G401 (cell line): ENCODE data around the gene RAP2C. TPM values are rescaled to one million over a fixed set of nuclear protein-coding genes. Genes with fewer than 3 reads are reported as not detected.
"Not testable (repeated sequence)": the region's sequence is repeated elsewhere in the genome, so short reads cannot be mapped to it uniquely, and the experiment has no call there.

Experiments
- DNase-seq: peaks from one replicate; pipeline ENCODE4 v3.0.0-alpha.2; 2015; ENCODE audit warnings: low spot score
- in situ Hi-C: cut with HindIII; loops from 2 replicates; pipeline ENCODE4 v1.10.0; 2016; ENCODE audit warnings: low sequenced_read_pairs, mixed read lengths
- total RNA-seq: library from RNA; depleted of rRNA; stranded (reverse); fragments of >200 nt; shearing (Covaris generic); gene quantifications from 2 replicates; pipeline ENCODE4 v1.2.3, GENCODE V29; 2014

Gene RAP2C
- total RNA-seq, 1 experiment from 2014 or later: 22.6 TPM

GRCh38 chrX:132206259-132206658 is 13.0 kb downstream of the RAP2C start:
- in situ Hi-C loops: no loop called here
- no peak for DNase-seq

GRCh38 chrX:132204629-132205028 is 14.6 kb downstream of the RAP2C start:
- in situ Hi-C loops: no loop called here

GRCh38 chrX:132200976-132201375 is 18.3 kb downstream of the RAP2C start:
- in situ Hi-C loops: no loop called here
- DNase-seq: no peak

More at GRCh38 chrX:132204629-132205028, 14.6 kb downstream of the RAP2C start:
- no peak for DNase-seq

GRCh38 chrX:132199941-132200340 is 19.3 kb downstream of the RAP2C start:
- in situ Hi-C loops: no loop called here

GRCh38 chrX:132193872-132194574 is 25.2 kb downstream of the RAP2C start:
- no peak for DNase-seq
- in situ Hi-C loops: no loop called here

More at GRCh38 chrX:132199941-132200340, 19.3 kb downstream of the RAP2C start:
- DNase-seq: no peak

- no peak for DNase-seq
- in situ Hi-C loops: no loop called here
These were observed 27.3 kb downstream of the RAP2C start for GRCh38 chrX:132191938-132192337.

GRCh38 chrX:132188175-132188574 is 31.1 kb downstream of the RAP2C start:
- in situ Hi-C loops: no loop called here
- no peak for DNase-seq

- no peak for DNase-seq
- in situ Hi-C loops: no loop called here
These were observed 31.8 kb downstream of the RAP2C start for GRCh38 chrX:132187451-132187850.

GRCh38 chrX:132184871-132185270 is 34.4 kb downstream of the RAP2C start:
- in situ Hi-C loops: no loop called here
- no peak for DNase-seq

GRCh38 chrX:132181364-132181763 is 37.9 kb downstream of the RAP2C start:
- in situ Hi-C loops: no loop called here
- no peak for DNase-seq

- in situ Hi-C loops: no loop called here
- DNase-seq: no peak
These were observed 38.3 kb downstream of the RAP2C start for GRCh38 chrX:132180929-132181328.

GRCh38 chrX:132173647-132174046 is 45.6 kb downstream of the RAP2C start:
- in situ Hi-C loops: no loop called here
- no peak for DNase-seq

- in situ Hi-C loops: no loop called here
- no peak for DNase-seq
These were observed 47.4 kb downstream of the RAP2C start for GRCh38 chrX:132171881-132172280.

GRCh38 chrX:132171478-132171877 is 47.8 kb downstream of the RAP2C start:
- no peak for DNase-seq
- in situ Hi-C loops: no loop called here

- DNase-seq: no peak
- in situ Hi-C loops: no loop called here
These were observed 49.7 kb downstream of the RAP2C start for GRCh38 chrX:132169554-132169953.

- DNase-seq: no peak
These were observed 53.6 kb downstream of the RAP2C start for GRCh38 chrX:132165651-132166050.

GRCh38 chrX:132165005-132165404 is 54.2 kb downstream of the RAP2C start:
- in situ Hi-C loops: no loop called here

More at GRCh38 chrX:132165651-132166050, 53.6 kb downstream of the RAP2C start:
- in situ Hi-C loops: no loop called here

GRCh38 chrX:132163094-132163493 is 56.2 kb downstream of the RAP2C start:
- DNase-seq, in situ Hi-C loops: not testable (repeated sequence)

More at GRCh38 chrX:132165005-132165404, 54.2 kb downstream of the RAP2C start:
- no peak for DNase-seq

- in situ Hi-C loops: no loop called here
- DNase-seq: no peak
These were observed 66.1 kb downstream of the RAP2C start for GRCh38 chrX:132153166-132153565.
